Ramos (cell line): ENCODE measurements around the gene FANCC.

Experiments
- in situ Hi-C: fragments of 300-500 bp; cut with MboI; formaldehyde crosslinking; loops from one replicate; pipeline ENCODE4 v1.14.3; 2022; ENCODE audit warnings: low sequenced_read_pairs; ENCODE audit not compliant: unreplicated experiment

FANCC gene

DNA sequence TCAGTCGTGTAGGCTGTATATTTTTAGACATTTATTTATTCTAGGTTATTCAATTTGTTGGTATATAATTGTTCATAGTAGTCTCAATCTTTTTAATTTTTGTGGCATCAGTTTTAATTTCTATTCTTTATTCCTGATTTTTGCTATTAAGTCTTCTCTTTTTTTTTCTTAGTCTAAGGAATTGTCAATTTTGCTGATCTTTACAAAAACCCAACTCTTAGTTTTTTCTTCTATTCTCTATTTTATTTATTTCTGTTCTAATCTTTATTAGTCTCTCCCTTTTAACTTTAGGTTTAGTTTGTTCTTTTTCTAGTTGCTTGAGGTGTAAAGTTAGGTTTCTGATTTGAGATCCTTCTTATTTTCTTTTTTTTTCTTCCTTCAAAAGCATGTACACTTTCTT, 152.5 kb downstream of the FANCC start:
- in situ Hi-C loops, result no loop called here

DNA sequence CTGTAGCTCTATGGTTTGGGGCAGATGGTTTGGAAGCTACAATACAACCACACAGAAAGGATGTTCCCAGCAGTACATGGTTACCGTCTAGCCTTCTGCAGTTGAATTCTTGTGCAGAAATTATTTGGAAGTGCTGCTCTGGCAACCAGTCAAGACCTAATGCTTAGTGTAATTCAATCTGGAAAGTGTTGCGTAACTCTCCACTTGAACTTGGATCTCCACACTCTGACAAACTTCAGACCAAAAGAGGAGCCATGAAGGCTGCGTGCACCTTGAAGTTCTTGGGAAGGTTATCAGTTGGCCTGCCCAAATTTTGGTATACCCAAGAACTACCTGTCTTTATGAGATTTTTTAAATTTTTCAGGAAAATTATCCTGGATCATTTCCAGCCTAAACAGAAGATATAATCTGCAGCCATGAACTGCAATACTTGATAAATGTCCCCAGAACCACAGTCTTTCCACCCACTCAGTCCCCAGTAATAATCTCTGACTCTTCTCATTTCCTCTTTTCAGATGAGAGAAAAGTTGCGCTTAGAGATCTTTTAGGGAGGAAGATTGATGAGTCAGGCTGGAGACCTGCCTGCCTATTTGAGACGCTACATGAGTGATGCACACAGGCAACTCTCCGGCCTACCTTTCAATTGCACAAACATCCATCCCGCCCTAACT, 159.9 kb downstream of the FANCC start:
- in situ Hi-C loops, result no loop called here

DNA sequence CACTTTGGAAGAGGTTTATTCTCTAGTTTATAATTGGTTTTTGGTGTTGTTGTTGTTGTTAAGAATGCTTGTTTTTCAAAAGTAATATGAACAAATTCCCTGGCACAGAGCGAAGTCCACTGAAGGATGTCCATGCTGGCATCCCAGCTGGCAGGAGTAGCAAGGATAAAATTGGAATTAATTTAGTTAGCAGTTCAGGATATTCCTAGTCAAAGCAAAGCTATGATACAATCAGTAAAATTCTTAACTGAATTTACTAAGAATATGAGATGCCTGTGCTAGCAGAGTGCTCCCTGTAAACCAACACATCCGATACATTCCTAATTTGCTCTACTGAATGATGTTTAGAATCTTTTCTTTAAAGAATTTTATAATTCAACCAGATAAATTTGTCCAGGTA, 161.4 kb downstream of the FANCC start:
- in situ Hi-C loops, result no loop called here

DNA sequence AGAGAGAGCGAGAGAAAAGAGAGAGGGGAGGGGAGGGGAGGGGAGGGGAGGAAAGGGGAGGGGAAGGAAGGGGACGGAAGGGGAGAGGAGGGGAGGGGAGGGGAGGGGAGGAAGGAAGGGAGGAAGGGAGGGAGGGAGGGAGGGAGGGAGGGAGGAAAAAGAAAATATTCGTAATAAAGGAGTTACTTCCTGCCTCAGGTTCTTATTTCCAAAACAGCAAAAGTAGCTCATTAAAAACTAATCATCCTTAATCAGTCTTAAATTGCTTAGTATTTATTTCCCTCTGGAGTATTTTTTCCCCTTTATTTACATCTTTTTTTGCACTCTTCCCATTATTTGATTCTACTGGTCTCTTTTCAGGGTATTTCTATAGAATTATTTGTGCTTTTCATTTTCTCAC, 162.3 kb downstream of the FANCC start:
- in situ Hi-C loops, result no loop called here

DNA sequence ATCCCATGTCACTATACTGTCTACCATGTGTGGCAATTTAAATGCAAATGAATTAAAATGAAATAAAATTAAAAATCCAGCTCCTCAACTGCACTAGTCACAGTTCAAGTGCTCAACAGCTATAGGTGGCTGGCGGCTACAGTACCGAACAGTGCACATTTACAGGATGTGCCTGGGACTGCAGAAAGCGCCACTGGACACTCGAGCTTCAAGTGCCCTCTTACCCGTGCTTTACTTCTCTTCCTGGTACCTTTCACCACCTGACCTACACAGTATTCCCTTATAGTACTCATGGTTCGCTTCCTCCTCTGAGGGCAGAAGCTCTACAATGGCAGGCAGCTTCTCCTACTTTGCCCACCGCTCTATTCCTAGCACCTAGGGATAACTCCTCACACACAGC, 166.6 kb downstream of the FANCC start:
- in situ Hi-C loops, result no loop called here

DNA sequence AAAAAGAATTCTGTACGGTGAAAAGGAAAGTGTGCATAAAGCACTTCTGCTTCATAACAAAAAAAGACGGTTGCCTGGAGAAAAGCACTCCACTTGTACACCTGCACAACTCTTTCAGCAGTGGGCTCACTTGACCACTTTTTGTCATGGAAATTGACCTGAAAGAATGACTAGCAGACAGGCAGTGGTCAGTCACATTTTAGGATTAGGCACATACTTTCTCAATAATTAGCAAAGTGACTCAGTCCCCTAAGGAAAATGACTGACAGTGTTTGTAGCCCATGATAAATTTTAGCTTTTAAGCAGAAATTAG, 169.3 kb downstream of the FANCC start:
- in situ Hi-C loops, result no loop called here

DNA sequence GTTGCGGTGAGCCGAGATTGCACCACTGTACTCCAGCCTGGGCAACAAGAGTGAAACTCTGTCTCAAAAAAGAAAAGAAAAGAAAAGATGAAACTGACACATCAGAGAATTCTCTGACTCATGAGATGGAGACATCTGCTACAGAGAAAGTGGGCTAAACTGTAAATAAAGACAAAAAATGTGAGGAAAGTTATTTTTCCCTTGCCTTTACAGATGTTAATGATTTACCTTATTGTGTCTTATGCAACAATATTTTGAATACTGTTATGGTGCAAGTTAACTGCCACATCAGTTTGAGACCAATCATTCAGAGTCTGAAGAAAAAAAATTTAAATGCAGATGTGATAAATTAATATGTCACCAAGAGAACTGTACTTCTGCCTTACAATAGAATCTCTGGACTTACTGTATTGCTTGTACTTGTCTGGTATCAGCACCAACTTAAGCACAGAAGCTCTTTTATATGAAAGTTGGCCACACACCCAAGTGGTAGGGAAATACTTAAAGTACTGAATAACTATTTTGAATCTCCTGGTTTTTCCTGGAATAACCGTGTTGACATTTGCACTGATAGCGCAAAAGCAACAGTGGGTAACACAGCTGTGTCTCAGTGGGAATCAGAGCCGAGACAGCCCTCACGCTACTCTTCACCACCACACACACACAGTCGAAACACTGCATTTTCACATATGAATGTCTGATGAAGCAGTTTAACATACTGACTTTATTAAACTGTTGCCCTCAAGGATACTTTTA, 169.9 kb downstream of the FANCC start:
- in situ Hi-C loops, result no loop called here

DNA sequence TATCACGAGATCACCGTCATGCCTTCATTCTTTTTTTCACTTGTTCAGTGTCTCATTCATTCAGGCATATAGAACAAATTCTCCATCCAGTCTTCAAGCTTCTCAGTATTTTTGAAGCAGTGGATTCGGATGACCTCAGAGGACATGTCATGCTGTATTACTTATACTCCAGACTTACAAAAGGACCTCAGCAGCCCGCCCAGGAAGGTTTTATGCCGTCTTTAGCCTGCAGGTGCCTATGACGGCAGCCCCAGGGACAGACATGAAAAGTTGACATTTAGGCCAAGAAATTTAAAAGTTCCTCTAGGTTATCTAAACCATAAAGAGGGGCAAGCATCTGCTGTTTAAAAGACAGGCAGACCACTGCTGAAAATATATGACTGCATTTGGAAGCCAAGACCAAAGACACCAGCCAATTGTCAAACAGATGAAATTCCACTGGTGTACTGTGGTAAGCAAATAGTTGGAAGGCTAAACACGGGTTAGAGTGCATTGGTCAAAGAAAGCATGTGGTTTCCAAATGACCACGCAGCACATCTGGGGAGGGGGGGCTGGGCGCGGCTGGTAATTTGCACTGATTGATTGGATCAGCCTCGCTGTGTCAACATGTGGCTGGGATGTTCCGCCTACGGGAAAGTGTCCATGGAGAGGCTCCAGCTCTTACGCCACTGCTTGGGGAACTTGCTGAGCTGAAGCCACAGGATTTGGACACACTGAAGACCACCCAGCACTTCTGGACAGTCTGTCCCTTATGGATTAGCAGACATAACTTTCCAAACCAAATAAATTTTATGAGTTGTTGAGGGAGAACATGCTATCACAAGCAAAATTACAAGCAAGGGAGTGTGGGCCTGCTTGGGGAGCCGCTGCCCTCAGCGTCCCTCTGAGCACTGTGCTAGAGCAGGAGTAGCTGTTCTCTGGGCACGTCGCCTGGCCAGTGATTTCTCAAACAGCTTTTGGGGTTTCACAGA, 173.6 kb downstream of the FANCC start:
- in situ Hi-C loops, result no loop called here

DNA sequence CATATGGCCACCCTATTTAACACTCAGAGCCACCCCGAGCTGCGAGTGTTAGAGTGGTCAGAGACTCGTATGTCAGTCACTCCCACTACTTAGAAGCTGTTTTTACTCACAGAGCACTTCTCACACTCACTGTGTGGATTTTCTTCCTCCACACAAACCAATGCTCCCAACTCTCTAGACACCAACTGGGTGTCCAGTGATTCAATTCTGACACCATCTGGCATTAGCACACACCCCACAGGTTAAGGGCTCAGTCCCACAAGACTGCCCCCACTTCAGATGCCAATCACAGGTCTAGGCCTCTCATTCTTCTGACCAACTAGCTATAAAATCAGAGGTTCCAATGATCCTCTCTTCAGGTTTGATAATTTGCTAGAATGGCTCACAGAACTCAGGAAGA, 174.8 kb downstream of the FANCC start:
- in situ Hi-C loops, result no loop called here

DNA sequence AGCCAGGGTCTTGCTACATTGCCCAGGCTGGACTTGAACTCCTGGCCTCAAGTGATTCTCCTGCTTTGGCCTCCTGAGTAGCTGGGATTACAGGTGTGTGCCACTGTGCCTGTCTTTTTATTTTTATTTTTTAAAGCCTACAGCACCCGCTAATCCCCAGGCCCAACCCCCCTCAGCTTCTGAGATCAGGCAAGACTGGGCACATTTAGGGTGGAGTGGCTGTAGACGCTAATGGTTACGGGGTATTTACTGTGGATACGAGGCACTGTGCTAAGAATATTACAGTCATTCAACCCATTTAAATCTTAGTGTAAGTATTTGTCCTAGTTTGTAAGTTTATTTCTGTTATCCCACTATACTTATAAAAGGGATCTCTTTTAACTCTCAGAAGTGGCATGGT, 175.2 kb downstream of the FANCC start:
- in situ Hi-C loops, result no loop called here

DNA sequence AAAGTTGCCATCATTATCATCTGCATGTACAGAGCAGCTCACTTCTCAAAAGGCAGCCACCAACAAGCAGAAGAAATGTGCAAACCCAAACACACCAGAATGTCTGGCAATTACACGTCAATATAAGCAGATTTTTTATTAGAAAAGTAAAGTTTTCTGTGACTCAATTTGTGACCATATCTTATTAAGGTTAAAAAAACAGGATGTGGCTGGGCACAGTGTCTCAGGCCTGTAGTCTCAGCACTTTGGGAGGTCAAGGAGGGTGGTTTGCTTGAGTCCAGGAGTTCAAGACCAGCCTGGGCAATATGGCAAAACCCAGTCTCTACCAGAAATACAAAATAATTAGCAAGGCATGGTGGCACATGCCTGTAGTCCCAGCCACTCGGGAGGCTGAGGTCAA, 176.7 kb downstream of the FANCC start:
- in situ Hi-C loops, result no loop called here

DNA sequence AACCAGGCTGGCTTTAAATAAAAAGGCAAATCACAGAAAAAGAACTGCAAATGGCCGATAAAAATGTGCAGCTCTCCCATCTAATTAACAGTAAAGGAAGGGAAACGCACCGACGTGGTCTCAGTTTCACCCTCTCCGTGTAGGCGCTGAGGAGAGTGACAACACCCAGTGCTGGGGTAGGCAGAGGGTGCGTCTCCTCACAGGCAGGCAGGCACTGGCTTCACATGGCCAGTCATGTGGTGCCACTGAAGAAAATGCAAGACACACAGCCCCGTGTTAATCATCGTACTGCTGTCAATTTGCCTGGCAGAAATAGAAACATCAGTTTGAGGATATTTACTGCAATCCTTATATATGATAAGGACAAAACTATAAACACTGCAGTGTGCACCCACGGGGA, 178.4 kb downstream of the FANCC start:
- in situ Hi-C loops, result no loop called here

DNA sequence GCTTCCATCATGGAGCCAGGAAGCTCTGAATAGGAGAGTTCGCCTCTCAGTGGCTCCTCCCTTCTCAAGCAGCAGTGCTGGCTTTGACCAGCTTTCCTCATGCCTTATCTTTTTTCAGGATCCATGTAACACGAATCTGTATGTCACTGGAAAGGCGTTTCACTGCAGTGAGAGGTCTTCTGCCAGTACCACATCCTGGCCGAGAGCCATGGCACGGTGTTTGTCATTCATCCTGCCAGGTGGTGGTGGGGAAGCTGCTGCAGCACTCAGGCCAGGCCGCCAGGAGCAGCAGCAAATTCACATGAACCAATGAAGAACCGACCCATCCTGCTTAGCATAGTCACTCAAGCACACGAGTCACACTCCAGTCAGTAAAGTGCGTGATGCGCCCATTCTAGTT, 179.0 kb downstream of the FANCC start:
- in situ Hi-C loops, result no loop called here

DNA sequence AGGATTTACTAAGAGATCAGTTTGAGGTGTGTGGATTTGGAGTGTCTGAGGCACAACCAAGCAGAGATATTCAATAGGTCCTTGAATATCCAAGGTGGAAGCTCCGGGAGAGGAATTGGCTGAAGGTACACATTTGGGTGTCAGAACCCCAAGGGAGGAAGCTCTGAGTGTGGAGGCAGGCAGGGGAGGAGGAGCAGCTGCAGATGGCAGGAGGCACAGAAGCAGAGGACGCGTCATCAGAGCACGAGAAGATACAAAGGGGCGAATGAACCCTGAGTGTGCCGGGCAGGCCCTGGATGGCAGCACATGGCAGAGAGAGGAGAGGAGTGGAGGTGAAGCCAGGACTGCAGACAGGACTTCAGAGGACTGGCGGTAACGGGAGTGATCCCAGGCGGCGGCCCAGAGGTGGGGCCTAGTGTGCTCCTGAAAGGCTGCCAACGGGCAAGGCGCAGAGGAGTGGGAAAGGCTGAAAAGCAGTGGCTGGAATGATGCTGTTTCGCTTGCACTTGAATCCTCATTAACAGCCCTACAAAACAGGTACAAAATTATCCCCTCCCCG, 179.8 kb downstream of the FANCC start:
- in situ Hi-C loops, result no loop called here

DNA sequence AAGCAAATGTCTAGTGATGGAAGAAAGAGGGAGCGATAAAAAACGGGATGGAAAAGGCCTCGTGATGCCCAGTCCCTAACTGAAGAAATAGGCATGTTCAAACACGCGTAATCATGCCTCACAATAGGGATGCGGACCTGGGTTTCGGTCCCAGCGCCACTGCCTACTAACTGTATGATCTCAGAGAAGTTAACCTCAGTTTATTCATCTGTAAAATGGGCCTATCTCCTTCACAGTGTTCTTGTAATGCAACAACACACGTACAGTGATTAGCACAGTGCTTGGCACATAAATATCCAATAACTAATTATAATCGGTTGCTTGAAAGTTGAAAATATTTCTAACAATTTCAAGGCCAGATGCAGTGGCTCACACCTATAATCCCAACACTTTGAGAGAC, 181.8 kb downstream of the FANCC start:
- in situ Hi-C loops, result no loop called here

DNA sequence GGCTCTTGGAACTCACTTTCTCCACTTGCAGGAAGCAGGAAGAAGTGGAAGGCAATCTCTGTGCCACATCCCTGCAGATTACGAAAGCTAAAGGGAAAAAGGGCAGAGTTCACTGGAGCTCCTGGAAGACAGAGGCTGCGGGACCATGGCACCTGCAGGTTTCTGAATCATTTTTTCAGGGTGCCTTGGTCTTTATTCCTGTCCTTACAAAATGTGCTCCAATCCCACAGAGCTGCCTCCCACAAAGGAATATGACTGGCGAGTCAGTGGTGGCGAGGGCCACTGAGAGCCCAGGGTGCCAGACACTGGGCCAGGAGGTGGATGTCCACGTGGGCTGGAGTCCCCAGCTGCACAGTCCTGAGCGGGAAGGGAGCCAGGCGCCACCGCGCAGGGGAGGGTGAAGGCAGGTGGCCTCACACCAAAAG, 183.0 kb downstream of the FANCC start:
- in situ Hi-C loops, result no loop called here

DNA sequence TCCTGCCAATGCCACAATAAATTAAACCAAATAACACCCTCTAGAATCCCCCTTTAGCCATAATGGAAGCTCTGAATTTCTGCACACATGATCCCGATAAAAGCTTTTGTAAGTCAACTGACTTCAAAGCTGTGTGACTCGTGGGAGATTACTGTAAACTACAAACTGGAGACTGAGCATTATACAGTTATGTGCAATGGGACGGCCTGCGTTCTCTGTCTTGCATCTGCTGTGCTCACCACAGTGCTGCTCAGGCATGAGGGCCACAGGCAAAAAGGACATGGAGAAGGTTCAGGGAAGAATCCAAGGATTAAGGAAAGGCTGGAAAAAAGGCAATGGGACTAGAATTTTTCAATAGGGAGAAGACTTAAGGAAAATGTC, 184.2 kb downstream of the FANCC start:
- in situ Hi-C loops, result no loop called here

DNA sequence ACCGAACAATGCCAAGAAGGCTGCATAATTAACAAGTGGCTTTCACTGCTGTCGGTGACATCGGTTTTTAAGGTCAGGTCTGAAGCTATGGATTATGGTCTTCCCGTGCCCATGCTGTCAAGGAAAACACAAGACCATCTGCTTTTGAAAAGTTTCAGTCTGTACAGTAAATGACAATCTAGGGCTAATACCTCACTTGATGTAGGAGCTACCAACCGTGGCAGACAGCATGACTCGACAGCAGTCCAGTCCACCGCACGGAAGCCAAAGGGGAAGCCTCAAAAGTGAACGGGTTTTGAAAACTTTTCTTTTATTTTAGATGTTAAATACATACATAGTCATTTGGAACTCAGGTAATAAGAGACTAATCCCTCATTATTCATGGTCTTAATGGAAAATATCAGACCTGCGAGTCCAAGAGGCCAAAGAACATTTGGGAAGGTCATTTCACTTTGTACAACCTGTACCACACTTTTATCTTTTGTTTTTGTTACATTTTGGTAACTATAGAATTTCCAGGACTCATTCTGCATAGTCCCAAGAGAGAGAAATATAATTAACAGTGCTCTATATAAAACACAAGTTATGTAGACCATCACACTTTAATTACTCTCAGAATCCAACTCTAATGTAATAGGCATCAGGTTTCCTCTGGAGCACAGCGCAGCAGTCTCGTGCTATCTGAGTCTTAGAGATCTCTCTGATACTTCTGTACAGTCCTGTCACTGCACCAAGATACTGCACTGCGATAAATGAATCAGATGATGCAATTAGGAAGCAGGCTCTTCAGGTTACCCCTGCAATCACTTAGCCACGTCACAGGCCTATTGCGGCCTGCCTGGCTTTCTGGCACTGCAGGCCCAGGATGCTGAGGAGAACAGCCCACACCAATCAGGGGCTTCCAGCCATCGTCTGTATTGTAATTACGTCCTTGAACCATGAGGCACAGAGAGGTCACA, 184.9 kb downstream of the FANCC start:
- in situ Hi-C loops, result no loop called here

DNA sequence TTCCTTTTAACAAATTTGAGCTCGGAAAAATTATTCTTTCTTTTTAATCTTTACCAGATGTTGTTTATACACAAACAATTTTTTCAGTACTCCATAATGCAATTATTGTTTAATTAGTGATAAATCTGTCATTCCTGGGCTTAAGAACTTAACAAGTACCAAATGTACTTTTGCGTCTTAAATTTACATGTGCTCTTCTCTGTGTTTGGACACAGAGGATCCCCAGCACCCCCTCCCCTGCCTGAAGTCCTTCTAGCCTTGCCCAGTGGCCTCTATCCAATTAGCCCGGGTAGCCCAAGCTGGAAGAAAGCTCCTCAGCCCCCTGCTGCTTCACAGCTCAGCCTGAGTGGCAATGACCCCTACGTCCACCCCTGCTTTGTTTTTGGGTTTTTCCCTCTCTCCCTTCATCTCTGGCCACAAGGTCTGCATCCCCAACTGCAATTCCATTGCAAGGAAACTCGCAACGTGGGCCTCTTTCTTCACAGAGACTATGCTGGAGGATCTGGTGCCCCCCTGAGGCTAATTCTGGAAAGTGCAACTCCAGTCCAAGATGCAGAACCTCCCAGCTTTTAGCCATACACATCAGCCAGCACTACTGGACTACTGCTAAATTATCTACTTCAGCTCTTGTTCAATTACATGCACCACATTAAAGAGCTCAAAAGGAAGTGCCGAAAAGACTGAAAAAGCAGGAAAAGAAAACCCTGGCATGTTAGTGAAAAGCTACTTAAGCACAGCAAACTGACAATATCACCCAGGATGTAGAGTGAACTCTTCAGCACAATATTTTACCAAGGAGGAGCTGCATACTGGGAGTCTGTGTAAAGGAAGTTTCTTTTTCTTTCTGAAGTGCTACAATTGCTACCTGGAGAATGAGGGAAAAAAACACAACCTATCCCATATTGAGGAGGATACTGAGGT, 186.2 kb downstream of the FANCC start:
- in situ Hi-C loops, result no loop called here
